ENCODE results near the gene SHROOM3.

GRCh38 chr4:76579596-76580375 lies 144.8 kb downstream of the SHROOM3 start:
- TF ChIP-seq, protein P1, sequence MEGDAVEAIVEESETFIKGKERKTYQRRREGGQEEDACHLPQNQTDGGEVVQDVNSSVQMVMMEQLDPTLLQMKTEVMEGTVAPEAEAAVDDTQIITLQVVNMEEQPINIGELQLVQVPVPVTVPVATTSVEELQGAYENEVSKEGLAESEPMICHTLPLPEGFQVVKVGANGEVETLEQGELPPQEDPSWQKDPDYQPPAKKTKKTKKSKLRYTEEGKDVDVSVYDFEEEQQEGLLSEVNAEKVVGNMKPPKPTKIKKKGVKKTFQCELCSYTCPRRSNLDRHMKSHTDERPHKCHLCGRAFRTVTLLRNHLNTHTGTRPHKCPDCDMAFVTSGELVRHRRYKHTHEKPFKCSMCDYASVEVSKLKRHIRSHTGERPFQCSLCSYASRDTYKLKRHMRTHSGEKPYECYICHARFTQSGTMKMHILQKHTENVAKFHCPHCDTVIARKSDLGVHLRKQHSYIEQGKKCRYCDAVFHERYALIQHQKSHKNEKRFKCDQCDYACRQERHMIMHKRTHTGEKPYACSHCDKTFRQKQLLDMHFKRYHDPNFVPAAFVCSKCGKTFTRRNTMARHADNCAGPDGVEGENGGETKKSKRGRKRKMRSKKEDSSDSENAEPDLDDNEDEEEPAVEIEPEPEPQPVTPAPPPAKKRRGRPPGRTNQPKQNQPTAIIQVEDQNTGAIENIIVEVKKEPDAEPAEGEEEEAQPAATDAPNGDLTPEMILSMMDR (IDR thresholded peaks at IDR 0.05) = no peak
- TF ChIP-seq POLR2A (IDR thresholded peaks at IDR 0.05) = no peak
